GM12891 (cell line): ENCODE measurements around the gene ATR.

Experiments used
- DNase-seq: peaks from one replicate; pipeline ENCODE4 v3.0.0; 2011; ENCODE audit warnings: low spot score; ENCODE audit not compliant: insufficient read length
- FAIRE-seq: peaks from 2 replicates; lab custom pipeline; 2011; peaks lifted over from hg19 to GRCh38; lab: Jason Lieb, UNC
- PAX5 ChIP-seq: IDR thresholded peaks from 2 replicates; pipeline ENCODE4 v1.6.1; 2011; ENCODE audit warnings: low read length, moderate library complexity, mild to moderate bottlenecking; ENCODE audit not compliant: insufficient read depth, severe bottlenecking
- POLR2A ChIP-seq: IDR thresholded peaks from 2 replicates; pipeline ENCODE4 v1.6.1; 2011; ENCODE audit warnings: low read depth, low read length, control low read depth
- POLR2AphosphoS5 ChIP-seq: IDR thresholded peaks from 2 replicates; pipeline ENCODE4 v1.6.1; 2011; ENCODE audit warnings: low read depth, low read length, control low read depth
- POU2F2 ChIP-seq: IDR thresholded peaks from 2 replicates; pipeline ENCODE4 v1.6.1; 2011; ENCODE audit warnings: low read depth, mild to moderate bottlenecking, control low read depth, low read length, moderate library complexity
- SPI1 ChIP-seq: IDR thresholded peaks from 2 replicates; pipeline ENCODE4 v1.6.1; 2011; ENCODE audit warnings: low read depth, low read length, control low read depth
- TAF1 ChIP-seq: IDR thresholded peaks from 2 replicates; pipeline ENCODE4 v1.6.1; 2011; ENCODE audit warnings: low read depth, low read length, control low read depth

The ATR gene

GRCh38 chr3:142542054-142542453, 36.5 kb downstream of the ATR start:
- no peak for TF ChIP-seq POLR2A
- no peak for TF ChIP-seq POLR2AphosphoS5
- DNase-seq (no peak), FAIRE-seq (no peak)

DNA sequence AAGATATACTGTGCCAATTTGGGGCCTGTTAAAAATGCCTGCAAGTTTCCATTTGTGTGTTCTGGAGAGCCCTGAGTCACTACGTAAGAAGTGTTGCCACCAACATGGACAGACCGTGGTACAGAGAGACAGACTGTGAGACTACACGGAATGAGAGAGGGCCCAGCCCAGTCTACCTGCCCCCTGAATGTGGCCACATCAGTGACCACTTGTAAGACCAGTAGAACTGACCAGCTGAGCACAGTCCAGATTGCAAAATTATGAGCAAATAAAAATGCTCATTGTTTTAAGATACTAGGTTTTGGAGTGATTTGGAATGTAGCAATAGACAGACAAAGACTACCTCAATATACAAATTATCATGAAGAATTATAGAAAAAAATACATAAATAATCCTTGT, 42.0 kb downstream of the ATR start:
- no peak for DNase-seq
- no peak for FAIRE-seq
- TF ChIP-seq TAF1: no peak
- no peak for TF ChIP-seq SPI1
- TF ChIP-seq POLR2A: no peak
- TF ChIP-seq PAX5: no peak
- no peak for TF ChIP-seq POU2F2
- TF ChIP-seq POLR2AphosphoS5: no peak

GRCh38 chr3:142534543-142534942, 44.0 kb downstream of the ATR start:
- FAIRE-seq (no peak), DNase-seq (no peak)
- TF ChIP-seq PAX5 (no peak), POLR2AphosphoS5 (no peak), POLR2A (no peak), POU2F2 (no peak), SPI1 (no peak), TAF1 (no peak)

- no peak for DNase-seq
- no peak for FAIRE-seq
- TF ChIP-seq SPI1 (no peak), POLR2AphosphoS5 (no peak), TAF1 (no peak), POLR2A (no peak), POU2F2 (no peak), PAX5 (no peak)
These were observed 48.2 kb downstream of the ATR start for GRCh38 chr3:142530296-142530695.

- no peak for TF ChIP-seq TAF1
- TF ChIP-seq PAX5: no peak
- TF ChIP-seq POLR2A: no peak
- no peak for TF ChIP-seq POU2F2
- no peak for TF ChIP-seq SPI1
- no peak for TF ChIP-seq POLR2AphosphoS5
- DNase-seq: no peak
- no peak for FAIRE-seq
These were observed 54.5 kb downstream of the ATR start for GRCh38 chr3:142523921-142524566.

GRCh38 chr3:142509079-142509478, 69.5 kb downstream of the ATR start:
- FAIRE-seq (no peak), DNase-seq (no peak)
- TF ChIP-seq POLR2AphosphoS5: no peak
- no peak for TF ChIP-seq POU2F2
- TF ChIP-seq PAX5: no peak
- TF ChIP-seq SPI1: no peak
- TF ChIP-seq TAF1: no peak
- no peak for TF ChIP-seq POLR2A

GRCh38 chr3:142507241-142507640, 71.3 kb downstream of the ATR start:
- TF ChIP-seq POLR2A: no peak
- TF ChIP-seq TAF1: no peak
- TF ChIP-seq POLR2AphosphoS5: no peak
- TF ChIP-seq SPI1: no peak
- TF ChIP-seq PAX5: no peak
- TF ChIP-seq POU2F2: no peak
- DNase-seq (no peak), FAIRE-seq (no peak)

DNA sequence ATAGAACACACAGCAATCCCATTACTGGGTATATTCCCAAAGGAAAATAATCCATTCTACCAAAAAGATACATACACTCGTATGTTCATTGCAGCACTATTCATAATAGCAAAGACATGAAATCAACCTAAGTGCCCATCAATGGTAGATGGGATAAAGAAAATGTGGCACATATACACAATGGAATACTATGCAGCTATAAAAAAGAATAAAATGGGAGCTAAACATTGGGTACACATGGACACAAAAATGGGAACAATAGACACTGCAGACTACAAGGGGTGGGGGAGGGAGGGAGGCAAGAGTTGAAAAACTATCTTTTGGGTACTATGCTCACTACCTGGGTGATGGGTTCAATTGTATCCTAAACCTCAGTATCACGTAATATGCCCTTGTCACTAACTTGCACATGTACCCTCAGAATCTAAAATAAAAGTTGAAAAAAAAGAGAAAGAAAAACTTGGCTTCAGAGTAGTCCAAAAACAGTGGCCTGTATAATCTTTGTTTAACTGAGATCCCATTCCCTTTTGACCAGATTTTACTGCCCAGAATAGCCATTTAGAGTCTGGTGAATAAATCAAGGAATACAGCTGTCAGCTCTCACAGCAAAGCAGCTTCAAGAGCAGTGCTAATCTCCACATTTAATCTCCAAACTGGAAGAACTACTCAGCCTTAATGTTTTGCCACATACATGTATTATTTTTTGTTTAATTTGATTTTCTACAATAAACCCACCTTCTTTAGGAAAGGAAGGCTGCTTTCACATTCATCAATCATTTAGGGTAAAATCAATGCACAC, 76.1 kb downstream of the ATR start:
- FAIRE-seq (no peak), DNase-seq (no peak)
- TF ChIP-seq PAX5: no peak
- no peak for TF ChIP-seq POLR2AphosphoS5
- TF ChIP-seq POLR2A: no peak
- TF ChIP-seq POU2F2: no peak
- TF ChIP-seq TAF1: no peak
- no peak for TF ChIP-seq SPI1

DNA sequence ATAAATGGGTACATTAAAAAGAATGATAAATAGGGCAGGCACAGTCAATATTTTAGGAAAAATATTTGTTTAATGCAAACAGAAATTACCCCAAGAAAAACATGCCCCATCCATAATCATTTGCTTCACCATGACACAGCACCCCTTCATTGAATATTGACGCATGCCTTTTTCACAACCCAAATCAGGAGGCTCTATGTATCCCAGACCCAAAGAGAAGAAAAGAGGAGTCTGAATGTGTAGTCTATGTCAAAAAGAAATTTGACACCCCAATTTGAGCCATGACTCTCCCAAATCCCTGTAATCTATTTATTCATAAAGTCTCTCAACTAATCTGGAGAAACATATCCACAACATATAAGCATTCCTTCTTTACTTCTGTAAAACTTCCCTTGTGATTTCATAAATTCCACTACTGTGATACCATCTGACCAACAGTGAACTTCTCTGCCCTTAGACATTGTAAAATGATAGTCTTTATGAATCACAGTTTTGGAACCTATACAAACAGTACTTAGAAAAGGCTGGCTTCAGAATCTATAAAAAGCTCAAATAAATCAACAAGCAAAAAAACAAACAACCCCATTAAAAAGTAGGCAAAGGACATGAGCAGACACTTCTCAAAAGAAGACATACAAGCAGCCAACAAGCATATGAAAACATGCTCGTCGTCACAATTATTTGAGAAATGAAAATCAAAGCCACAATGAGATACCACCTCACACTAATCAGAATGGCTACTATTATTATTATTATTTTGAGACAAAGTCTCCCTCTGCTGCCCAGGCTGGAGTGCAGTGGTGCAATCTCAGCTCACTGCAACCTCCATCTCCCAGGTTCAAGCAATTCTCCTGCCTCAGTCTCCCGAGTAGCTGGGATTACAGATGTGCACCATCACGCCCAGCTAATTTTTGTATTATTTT, 77.3 kb downstream of the ATR start:
- TF ChIP-seq PAX5: no peak
- no peak for TF ChIP-seq POLR2A
- TF ChIP-seq TAF1: no peak
- no peak for TF ChIP-seq POU2F2
- no peak for TF ChIP-seq POLR2AphosphoS5
- TF ChIP-seq SPI1: no peak
- FAIRE-seq (no peak), DNase-seq (no peak)
